HG03432 (cell line): ENCODE data around the gene HAVCR2.
"Not testable (repeated sequence)": the region's sequence is repeated elsewhere in the genome, so short reads cannot be mapped to it uniquely, and the experiment has no call there.

Experiments used
- ATAC-seq: cut with Tn5 transposase; IDR thresholded peaks from one replicate; pipeline ENCODE4 v1.9.1; 2021; ENCODE audit warnings: mild to moderate bottlenecking, moderate library complexity; ENCODE audit not compliant: unreplicated experiment

HAVCR2 gene

GRCh38 chr5:157047898-157048297, 60.9 kb downstream of the HAVCR2 start:
- ATAC-seq: peak; percentile 56

- ATAC-seq: not testable (repeated sequence)
Measured at GRCh38 chr5:157047016-157047415, 61.8 kb downstream of the HAVCR2 start.

GRCh38 chr5:157046041-157046440, 62.8 kb downstream of the HAVCR2 start:
- ATAC-seq: no peak

GRCh38 chr5:157045601-157046000, 63.2 kb downstream of the HAVCR2 start:
- ATAC-seq: no peak

GRCh38 chr5:157038568-157039187, 70.2 kb downstream of the HAVCR2 start:
- ATAC-seq: peak; percentile 86
